EH (cell line): ENCODE data around the gene ARHGEF7.

Source experiments
- DNase-seq: peaks from one replicate; pipeline ENCODE4 v3.0.0-alpha.2; 2015; ENCODE audit warnings: low read depth

The ARHGEF7 gene

DNA sequence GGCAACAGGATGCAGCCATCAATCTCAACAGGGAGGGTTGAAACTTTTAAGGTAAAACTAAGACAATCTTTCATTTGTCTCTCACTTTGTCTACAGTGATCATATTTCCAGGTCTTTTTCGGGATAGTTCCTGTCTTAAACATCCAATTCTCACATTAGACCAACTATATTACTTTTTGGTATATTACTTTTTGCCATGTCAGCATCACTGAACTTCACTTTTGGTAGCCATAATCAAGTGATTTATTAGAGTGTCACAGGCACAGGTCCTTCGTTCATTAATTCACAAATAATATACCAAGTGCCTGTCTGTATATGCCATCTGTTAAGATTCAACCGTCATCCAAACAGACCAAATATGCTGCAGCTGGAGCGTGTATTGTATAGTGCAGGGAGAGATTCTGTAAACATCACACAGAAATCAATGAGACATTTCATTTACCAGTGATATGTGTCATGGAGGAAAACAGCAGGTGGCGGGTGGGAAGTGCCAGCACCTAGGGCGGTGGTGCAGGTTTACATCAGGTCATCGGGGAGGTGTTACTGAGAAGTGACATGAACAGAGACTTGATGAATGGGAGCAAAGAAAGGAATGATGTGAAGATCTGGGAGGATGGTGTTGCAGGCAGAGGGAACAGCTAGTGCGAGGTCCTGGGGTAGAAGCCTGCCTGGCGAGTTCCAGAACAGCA is 24.9 kb downstream of the ARHGEF7 start:
- DNase-seq: no peak

DNA sequence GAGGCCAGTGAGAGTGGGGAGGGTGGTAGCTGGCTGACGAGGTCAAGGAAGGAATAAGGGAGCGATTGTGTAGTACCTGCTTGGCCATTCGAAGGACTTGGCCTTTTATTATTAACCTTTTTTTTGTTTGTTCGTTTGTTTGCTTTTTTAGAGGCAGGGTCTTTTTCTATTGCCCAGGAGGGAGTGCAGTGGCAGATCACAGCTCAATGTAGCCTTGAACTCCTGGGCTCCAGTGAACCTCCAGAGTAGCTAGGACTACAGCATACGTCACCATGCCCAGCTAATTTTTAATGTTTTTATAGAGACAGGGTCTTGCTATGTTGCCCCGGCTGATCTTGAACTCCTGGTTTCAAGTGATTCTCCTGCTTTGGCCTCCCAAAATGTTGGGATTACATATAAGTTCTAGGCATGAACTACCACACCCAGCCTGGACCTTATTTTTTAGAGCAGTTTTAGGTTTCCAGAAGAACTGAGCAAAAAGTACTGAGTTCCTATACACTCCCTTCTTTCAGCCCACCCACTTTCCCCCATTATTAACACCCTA is 25.5 kb downstream of the ARHGEF7 start:
- DNase-seq: no peak

DNA sequence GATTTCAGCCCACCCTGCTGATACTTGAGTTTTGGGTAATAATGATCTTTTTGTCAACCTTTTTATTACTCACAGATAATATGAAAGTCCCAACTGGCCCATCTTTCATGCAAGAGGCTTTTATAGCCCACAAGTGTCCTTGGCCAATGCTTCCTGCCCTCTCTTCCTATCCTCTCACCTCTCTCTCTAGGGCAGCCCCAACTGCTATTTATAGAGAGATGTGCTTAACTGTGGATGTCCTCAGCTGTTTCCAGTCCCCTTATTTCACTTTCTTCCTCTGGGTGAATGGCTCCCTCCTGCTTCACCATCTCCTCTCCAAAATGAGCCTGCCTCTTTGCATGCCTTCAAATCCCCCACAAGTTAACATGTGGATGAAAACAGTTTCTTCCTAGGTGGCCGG is 27.4 kb downstream of the ARHGEF7 start:
- DNase-seq: no peak

DNA sequence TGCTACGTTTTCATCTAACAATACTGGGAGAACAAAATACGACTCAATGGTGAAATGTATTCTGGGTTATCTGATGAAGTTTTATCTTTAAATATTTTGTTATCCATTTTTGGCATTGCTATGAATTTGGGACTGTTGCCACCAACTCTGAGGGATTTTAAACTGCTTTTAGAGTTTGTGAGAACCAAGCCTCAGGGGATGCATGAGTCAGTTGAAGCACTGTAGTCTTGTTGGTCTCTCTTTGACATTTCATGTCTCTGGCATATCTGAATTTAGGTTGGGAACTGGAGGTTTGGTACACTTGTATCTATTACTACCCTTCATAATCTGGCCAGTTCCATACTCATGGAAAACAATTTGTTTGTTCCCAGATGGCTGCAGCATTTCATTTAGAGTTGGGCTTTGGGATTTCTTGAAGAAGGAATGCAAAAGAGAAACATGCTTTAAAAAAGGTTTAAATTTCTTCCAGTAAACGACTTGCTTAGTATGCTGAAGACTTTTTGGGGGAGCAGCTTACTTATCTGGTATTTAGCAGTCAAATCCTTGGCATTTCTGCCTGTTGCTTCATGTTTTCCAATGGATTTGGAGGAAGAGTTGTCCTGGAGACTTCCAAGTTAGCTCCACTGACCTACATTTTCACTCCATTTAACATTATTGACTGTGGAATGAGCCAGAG is 28.9 kb downstream of the ARHGEF7 start:
- DNase-seq: peak; percentile 74

DNA sequence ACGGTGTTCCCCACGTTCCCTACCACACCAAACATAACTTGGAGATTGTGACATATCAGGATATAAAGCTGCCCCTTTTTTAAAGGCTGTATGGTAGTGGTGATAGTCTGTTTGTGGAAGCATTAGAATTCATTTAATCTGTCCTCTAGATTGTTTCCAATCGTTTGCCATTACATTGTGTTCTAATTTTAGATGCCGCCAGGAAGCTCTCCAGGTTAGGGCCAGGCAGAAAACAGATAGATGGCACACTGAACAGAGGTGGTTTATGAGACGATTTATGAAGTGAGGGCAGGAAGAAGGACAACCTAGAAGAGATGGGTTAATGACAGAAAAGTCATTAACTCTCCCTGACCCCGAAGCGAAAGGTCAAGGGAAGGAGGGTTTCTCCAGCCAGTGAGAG is 30.0 kb downstream of the ARHGEF7 start:
- DNase-seq: no peak

DNA sequence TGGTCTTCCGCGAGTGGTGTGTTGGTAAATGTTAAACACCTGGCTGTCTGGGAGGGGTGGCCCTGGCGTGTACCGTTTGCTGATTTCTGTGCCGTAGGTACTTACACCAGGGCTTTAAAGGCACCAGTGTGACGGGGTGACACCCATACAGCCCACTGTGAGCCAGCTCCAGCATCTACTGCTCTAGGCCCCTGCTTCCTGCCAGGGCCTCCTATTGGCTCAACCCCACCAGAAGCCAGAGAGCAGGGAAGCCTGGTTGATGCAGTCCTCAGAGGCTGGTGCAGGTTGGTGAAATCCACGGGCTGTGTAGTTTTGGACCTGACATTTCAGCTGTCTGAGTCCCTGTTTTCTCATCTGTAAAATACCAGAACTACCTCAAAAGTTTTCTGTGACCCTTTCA is 30.4 kb downstream of the ARHGEF7 start:
- DNase-seq: no peak

DNA sequence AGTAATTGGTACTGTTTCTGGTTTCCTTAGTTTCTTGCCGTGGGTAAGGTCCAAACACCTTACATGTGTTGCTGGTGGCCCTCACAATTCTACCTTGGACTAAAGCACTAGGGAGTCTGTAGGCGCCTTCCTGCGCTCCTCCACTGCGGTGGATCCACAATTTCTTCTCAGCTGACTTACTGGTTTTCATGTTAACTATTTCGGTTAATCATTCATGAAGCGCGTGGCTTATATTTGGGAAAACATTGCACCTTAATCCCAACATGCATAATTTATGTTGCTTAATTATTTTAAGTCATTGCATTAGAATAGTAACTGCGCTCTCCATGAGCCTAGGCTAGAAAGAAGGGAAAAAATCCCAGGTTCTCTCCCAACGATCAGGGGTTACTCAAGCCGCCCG is 37.7 kb downstream of the ARHGEF7 start:
- DNase-seq: no peak

DNA sequence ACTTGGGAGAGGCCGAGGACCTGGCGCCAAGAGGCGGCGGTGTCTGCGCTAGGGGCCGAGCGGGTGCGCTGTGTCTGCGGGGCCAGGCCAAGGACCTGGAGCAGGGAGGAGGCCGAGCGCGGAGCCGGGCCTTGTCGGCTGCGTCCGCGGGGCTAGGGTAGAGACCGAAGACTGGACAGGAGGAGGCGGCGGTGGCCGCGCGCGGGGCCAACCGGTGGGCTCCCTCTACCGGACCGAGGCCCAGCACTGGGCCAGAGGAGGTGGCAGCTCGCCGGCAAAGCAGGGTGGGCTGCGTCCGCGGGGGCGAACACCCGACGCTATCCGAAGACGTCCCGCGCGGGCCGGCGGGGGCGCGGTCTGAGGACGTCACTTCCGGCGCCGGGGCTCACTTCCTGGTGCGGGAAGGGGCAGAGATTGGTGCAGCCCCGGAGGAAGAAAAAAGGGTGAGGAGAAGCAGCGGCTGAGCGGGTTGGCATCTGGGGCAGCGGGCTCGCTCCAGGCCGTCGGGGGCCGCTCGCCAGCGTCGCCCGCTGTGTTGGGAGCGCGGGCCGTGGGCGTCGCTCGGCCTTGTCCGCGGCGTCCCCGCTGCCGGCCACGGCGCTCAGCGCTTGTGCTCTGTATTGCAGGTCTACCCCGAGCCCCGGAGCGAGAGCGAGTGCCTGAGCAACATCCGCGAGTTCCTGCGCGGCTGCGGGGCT is 38.3 kb downstream of the ARHGEF7 start:
- peak; percentile 90 for DNase-seq

DNA sequence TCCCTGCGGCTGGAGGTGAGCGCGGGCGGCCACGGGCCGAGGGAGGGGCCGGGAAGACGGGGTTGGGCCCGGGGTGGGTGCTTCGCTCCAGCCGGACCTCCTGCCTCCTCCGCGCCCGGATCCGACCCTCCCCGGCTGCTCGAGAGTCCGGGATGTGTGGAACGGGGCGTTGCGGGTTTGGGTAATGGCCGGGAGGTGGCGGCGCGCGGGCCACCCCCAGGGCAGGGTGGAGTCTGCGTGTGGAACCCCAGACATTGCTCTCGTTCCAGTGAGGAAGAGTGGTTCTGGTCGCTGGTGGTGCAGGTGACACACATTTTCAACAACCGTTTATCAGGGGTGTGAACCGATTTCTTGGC is 38.8 kb downstream of the ARHGEF7 start:
- no peak for DNase-seq

DNA sequence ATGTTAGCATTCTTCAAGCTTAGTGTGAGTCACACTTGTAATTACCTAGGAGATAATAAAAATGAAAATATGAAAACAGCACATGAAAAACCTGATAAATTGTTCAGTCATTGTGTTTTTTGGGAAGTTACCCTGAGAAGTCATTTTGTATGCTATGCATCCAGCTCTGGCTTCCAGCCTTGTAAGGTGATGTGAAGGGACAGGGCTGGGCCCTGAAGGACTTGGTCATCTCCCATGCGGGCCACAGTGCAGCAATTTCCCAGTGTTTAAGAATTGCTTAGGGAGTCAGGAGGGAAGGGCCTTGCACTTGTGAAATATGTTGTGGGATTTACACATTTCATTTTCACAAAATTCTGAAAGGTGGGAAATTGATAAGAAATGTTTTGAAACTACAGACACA is 41.3 kb downstream of the ARHGEF7 start:
- peak; percentile 27 for DNase-seq

DNA sequence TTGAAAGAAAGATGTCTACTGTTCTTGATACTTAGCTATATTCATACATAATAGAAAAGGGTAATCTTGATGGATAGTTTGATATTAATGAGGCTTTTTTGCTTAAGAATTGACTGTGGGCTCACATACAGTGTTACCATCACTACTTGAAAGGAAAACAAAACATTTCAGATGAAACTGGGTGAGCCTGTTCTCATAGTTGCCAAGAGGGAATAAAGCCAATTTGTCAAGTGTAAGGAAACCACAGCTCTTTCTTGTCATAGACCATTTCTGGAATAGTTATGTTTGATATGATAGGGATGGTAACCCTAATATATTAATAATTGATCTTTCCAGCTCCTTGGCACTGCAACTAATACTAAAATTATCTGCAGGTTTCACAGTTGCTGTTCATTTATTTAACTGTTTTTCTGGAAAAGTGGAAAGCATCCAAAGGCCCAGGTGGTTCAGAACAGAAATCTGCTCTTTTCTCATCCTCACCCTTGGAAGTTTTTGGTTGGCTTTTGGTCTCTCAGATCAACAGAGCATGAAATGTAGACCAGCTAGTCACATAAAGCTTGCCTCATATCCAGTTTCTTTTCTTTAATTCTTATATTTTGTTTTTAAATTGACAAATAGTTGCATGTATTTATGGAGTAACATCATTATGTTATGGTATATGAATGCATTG is 43.2 kb downstream of the ARHGEF7 start:
- DNase-seq: peak; percentile 8

DNA sequence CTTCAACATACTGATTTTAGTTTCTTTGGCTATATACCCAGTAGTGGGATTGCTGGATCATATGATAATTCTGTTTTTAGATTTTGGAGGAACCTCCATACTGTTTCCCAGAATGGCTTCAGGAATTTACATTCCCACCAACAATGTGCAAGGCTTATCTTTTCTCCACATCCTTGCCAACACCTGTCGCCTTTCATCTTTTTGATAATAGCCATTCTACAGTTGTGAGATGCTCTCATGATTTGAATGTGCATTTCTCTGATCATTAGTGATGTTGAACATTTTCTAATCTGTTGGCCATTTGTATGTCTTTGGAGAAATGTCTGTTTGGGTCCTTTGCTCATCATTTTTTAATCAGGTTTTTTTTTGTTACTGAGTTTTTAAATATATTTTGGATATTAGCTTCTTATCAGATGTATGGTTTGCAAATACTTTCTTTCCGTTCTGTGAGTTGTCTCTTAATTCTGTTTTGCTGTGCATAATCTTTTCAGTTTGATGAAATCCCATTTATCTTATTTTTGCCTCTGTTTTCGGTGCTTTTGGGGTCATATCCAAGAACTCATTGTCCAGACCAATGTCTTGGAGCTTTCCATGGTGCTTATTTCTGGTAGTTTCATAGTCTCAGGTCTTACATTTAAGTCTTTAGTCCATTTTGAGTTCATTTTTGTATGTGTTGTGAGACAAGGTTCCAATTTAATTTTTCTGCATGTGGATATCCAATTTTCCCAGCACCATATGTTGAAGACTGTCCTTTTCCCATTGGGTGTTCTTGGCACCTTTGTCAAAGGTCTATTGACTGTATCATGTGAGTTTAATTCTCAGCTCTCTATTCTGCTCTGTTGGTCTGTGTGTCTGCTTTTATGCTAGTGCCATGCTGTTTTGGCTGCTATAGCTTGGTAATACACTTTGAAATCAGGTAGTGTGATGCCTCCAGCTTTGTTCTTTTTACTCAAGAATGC is 44.5 kb downstream of the ARHGEF7 start:
- no peak for DNase-seq

DNA sequence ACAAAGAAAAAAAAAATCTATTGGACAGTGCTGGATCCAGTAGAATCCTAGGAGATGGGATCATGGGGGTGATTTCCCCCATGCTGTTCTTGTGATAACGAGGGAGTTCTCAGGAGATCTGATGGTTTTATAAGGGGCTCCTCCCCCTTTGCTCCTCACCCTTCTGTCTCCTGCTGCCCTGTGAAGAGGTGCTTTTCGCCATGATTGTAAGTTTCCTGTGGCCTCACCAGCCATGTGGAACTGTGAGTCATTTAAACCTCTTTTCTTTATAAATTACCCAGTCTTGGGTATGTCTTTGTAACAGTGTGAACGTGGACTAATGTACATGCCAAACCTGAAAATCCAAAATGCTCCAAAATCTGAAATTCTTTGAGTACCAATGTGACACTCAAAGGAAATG is 45.5 kb downstream of the ARHGEF7 start:
- no peak for DNase-seq

DNA sequence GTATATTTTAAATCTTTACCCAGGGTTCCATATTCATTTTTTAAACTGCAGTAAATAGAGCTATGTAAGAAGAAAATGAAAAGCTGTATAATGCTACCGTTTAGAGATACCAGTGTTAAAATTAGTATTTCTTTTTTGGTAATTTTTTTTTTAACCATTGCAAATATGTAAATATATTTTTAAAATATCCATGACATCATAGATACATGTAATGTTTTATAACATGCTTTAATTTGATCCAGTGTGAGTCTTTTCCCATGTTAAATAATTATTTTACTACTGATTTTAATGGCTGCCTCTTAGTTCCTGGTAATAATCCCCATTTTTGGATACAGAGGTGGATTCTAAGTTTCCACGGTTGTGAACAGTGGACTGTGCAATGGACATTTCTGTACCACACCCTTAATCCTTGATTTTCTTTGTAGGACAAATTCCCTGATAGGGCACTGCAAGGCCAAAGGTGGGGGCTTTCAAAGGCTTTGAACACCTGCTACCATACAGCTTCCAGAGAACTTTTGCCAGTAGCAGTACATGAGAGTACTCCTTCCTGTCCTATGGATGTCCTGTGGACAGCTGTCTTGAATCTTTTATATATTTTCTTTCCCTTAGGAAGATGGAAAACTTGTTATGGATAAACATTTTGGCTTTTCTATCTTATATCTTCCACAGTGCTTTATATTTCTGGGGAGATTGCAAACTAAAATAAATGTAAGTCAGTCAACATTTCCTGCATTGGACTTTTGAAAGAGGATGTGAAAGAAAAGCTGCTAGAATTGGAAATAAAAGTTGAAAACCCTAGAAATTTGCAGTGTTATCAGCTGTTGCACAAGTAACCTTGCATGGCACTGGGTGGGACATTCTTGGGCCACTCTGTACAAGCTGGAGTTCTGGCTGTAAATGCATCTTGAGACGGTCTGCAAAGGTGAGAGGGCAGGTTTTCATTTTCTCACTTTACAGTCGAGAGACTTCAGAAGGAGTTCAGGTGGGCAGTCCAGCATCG is 46.8 kb downstream of the ARHGEF7 start:
- DNase-seq: no peak

DNA sequence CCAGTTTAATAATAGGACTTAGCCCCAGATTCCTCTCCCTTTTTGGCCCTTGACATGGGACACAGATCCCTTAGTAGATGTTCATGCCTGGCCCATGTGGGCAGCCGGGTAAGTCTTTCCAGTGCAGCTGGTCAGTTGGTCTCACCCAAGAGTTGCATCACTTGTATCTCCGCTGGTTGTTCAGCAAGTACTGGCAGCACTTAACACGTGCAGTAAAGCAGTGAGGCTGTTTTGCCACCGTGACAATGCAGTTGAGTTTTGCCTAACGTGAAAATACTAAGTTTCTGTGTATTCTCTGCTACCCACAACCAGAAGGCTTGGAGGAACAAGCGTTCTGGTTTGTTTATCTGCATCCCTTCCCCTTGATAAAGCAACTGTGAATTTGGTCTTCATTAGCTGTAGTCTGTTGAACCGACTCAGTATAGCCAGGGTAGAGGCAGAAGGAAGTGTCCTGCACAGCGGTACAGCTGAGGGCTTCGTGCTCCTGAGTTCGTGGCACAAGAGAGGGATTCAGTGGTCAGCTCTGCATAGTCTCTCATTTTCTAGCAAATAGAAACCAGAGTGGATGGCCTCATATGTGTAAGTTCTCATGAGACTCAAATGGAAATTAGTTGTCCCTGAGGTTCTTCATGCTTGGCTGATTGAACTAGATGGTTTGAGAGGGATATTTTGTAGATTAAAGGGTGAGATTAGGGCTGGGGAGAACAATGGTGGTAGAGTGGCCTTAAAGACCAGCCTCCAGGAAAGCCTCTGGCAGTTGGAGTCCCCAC is 50.3 kb downstream of the ARHGEF7 start:
- no peak for DNase-seq

DNA sequence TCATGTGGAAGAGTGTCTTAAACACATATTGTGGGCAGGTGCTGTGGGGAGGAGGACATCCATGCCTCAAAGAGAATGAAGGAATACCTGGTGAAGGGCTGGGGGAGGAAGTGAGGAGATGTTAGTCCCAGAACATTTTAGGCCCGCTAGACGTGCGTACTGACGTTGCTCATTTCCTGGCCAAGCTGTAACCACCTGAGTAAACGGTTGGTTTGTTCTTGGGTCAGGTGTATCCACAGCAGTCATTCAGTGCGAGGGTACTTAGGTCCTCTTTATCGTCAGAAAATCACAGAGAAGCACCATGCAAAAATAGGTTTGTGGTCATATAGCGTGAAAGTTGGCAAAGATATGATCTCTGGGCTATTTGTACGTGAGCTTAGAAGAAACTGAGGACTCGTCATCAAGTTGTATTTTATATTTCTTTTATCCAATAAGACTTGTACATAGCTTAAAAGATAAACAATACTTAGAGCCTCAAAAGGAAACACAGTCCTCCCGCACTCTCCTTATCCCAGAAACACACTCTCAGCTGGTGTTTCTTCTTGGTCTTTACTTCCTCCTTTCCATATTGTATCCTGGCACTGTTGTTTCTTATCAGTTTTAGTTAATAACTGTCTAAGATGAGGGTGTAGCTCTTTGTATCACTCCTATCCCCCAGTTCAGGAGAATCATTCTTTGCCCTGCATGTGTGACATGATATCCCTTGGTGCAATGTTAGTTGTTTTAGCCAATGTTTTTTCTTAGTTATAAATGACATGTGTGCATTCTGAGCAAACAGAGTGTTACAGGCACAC is 52.0 kb downstream of the ARHGEF7 start:
- DNase-seq: no peak

DNA sequence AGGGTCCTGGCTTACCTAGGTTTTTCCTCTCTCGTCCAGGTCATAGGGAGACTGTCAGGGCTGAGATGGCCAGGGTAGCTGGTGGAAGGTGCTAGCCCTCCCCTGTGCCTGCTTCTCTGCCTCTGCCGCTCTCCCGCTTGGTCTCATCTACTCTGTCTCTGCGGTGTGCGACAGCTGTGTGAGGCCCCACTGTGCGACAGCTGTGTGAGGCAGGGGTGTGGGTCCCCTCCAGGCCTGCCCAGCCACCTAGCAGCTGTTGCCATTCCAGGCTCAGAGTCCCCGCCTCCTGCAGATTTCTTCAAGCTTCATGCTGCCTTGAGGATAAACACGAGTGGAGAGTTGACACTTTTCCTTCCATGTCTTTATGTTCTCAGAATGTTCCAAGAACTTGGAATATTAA is 53.0 kb downstream of the ARHGEF7 start:
- no peak for DNase-seq

DNA sequence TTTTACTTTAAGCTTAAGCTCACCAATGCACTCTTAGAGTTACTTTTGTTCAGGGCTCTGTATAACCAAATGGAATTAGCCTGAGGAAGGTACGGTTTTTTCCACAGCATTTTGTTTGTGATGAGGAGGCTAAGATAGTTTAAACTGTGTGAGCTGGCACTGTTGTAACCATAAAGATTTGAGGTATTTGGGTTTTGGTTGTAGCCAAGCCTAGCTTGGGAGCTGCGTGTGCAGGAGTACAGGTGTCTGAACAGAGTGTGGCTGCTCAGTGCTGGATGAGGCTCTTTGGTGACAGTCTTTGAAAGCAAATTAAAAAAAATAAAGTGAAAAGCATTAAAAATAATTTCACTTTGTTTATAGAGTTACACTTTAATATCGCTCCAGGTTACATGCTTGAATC is 56.0 kb downstream of the ARHGEF7 start:
- DNase-seq: peak; percentile 18

DNA sequence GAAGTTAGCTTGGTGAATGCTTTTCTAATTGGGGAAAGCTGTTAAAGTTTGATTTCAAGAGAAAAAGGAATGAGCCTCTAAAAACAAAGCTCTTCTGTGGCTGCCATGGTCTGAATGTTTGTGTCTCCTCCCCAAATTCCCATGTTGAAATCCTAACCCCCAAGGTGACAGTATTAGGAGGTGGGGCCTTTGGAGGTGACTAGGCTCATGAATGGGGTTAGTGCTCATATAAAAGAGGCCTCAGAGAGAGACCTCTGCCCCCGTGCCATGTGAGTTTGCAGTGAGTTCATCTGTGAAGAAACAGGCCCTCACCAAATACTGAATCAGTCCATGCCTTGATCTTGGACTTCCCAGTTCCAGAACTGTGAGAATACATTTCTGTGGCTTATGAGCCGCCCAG is 56.5 kb downstream of the ARHGEF7 start:
- DNase-seq: peak; percentile 31
